ENCODE results near the gene CCDC89.

CCDC89 gene

DNA sequence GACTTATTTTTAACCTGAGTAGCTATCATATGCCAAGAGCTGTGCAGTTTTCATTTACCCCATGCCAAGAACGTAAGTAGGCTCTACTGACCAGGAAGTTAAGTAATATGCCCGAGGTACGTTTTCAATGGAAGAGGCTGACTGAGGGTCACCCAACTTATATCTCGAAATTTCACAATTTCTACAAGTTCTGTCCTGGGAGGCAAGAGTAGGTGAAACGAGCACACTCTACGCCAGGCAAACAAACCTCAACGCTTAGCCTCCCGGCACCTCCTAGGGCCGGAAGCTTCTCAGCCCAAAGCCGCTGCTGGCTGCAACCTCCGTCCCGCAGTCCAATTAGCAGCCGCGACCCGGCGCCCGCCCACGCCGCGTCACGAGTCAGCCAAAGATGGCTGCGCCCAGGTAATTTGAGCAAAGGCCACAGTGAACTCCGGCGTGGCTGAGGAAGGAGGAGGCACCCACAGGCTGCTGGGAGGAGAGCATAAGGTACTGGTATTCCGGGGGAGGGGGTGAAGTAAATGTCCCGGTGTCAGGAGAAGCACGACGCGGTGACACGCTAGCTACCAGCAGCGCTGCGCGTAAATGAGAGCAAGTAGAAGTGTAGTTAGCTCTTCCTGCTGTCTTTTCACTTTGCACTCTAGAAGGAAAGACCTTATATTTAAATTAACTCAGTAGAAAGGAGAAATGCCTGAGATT is 38.2 kb downstream of the CCDC89 start, which contains the start of gene TMEM126A:
Gene TMEM126A (plus strand): TSS at position 364 of the 696 bp plus-strand sequence. CDS start 2,289 bp downstream, outside the sequence.
- DNase-seq = peak; percentile 73

DNA sequence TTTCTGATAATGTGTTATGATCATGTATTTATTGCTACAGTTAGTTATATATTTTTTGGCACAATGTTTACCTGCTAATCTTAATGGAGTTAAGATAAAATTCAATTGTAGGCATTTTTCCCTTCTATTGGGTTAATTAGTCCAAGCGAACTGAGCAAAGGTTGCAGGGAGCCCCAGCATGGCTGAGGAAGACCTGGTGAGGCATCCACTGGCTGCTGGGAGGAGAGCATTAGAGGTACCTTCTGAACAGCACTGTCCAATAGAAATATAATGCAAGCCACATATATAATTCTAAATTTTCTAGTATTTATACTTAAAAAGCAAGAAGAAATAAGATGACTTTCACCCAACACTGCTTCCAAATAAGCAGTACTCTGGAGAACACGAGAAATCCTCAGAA is 38.9 kb downstream of the CCDC89 start:
- DNase-seq = no peak

DNA sequence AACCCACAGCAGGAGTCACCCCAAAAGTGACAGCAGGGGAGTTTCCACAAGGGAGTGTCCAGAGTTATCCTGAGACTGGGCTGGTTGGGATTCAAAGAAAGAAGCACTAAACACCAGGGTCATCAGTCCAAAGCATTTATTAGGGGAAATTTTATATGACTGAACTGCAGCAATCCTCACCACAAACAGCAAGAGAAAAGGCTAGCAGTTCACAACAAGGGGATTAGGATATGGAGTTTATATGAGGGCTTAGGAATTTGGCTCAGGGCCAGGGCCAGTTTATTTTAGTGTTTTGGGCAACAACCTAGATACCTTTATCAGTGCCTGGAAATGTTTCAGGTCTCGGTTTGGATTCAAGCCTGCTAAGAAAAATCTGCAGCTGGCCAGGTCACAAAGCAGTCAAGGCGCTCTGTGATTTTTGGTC is 42.8 kb downstream of the CCDC89 start:
- DNase-seq = no peak

- no peak for DNase-seq
Measured at GRCh38 chr11:85634747-85635146, 51.2 kb downstream of the CCDC89 start.
